Right renal pelvis (tissue), 4 donors: Measurements from ENCODE around the gene HP. TPM values are rescaled to one million over a fixed set of nuclear protein-coding genes. Genes with fewer than 3 reads are reported as not detected.
"Not testable (repeated sequence)": the region's sequence is repeated elsewhere in the genome, so short reads cannot be mapped to it uniquely, and the experiment has no call there.

ENCODE experiments used
- DNase-seq, 4 donors: peaks; one replicate each; pipeline ENCODE4 v3.0.0-alpha.2; 2013; ENCODE audit warnings: low read depth in 4 of 4, low spot score in 3 of 4, missing footprints in 1 of 4
- polyA plus RNA-seq, 4 donors: library from polyadenylated mRNA; unstranded; fragments of 120-200 nt; gene quantifications; one replicate each; pipeline ENCODE4 v1.2.1, GENCODE V29; 2013; ENCODE audit not compliant: insufficient read length in 4 of 4

HP gene, protein sequence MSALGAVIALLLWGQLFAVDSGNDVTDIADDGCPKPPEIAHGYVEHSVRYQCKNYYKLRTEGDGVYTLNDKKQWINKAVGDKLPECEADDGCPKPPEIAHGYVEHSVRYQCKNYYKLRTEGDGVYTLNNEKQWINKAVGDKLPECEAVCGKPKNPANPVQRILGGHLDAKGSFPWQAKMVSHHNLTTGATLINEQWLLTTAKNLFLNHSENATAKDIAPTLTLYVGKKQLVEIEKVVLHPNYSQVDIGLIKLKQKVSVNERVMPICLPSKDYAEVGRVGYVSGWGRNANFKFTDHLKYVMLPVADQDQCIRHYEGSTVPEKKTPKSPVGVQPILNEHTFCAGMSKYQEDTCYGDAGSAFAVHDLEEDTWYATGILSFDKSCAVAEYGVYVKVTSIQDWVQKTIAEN
- 1 to 10 TPM in 1 of 4 donors, under 1 TPM in 3; 0.37 to 1.3 (median 0.56) TPM for polyA plus RNA-seq

DNA sequence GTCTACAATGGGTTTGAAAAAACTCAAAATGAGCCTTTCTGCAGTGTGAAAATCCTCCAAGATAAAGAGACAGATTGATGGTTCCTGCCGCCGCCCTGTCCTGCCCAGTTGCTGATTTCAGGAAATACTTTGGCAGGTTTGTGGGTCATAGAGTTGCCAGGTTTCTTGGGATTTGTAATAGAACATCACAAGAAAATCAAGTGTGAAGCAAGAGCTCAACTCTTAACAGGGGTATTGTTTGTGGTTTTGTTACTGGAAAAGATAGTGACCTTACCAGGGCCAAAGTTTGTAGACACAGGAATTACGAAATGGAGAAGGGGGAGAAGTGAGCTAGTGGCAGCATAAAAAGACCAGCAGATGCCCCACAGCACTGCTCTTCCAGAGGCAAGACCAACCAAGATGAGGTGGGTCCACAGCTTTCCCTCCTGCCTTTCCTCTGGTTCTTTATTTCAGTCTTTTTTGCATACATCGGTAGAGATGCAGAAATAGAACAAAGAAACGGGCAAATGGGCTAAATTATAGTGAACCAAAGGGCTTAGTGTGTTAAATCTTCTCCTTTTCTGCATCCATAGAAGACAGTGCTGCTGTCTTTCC lies at the start of gene HP:
Gene HP, plus strand, starts transcription at position 252 of the 594 bp plus-strand sequence. Its CDS starts 148 bp downstream, at position 400.
- not testable (repeated sequence) for DNase-seq

DNA sequence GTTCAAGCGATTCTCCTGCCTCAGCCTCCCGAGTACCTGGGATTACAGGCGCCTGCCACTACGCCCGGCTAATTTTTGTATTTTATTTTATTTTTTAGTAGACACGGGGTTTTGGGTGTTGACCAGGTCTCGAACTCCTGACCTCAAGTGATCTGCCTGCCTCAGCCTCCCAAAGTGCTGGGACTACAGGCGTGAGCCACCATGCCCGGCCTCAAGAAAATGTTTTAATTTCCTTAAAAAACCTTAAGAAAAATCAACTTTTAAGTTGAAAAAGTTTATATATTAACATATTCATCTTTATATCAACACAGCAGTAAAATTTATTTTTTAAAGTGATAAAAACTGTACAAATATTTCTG lies 46.3 kb upstream of the HP start:
- not testable (repeated sequence) for DNase-seq

GRCh38 chr16:72008424-72009216 lies 45.7 kb upstream of the HP start, which contains the start of gene DHODH:
Gene DHODH, plus strand, starts transcription at chr16:72008744. Its CDS starts 21 bp downstream, at chr16:72008765.
- peak; percentile 86 to 93 (median 93) for DNase-seq

GRCh38 chr16:72009779-72010178 lies 44.5 kb upstream of the HP start:
- no peak for DNase-seq

DNA sequence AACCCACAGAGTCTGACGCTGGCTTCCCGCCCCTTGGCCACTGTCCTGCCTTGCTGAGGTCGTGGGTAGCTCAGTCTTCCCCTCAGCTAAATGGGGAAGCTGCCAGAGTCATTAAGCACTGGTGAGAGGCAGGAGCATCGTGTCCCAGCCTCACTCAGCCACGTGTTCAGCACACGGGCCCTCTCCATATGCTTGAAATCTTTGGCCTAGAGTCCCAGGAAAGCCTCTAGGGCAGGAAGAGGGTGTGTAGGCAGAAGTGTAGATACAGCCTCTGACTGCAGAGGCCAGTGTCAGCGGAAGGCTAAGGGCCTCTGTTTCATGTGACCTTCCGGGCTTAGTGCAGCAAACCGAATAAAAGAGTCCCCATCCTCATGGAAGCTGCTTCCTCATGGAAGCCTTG lies 41.7 kb upstream of the HP start:
- no peak for DNase-seq

GRCh38 chr16:72013389-72013788 lies 40.9 kb upstream of the HP start:
- DNase-seq: no peak

DNA sequence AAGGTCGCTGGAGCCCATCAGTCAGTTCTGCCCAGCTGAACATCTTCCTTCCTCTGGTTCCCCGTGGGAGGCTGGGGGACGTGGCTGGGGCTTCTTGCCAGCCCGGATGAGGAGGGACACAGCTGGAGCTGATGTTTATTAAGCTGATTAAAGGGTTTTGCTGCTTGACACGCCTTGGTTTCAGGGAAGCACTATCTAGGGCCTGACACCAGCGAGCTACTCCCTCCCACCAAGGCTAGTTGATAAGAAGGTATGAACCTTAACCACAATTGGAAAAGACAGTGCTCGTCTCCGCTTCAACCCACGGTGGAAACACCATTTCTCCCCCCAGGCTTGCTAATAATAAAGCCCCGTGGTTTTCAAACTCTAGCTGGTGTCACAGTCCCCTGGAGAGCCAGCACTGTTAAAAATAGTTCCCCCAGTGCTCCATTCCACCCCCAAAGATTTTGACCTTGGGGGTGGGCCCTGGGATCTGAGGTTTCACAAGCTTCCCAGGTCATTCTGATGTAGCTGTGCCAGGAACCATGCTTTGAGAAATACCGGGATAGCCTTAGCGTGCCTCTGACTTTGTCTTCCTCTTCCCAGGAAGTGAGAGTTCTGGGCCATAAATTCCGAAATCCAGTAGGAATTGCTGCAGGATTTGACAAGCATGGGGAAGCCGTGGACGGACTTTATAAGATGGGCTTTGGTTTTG lies 40.3 kb upstream of the HP start:
- DNase-seq: no peak

DNA sequence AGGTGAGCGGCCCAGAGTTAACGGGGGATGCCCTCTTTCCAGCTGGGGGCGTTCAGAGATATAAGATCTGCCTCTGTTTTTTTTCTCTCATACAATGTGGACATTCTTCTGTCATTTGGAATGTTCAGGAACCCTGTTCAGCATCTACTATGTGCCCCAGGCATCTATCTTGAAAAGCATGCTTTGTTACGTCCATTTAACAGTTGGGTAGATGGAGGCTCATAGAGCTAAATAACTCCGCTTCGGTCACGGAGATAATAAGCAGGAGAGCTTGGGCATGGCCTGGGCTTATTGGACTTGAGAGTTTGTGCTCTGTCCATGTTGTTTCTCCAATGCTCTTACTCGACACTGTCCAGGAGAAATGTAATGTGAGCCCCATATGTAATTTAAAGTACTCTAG lies 39.6 kb upstream of the HP start:
- DNase-seq: no peak

- DNase-seq: no peak
These were observed 39.2 kb upstream of the HP start for GRCh38 chr16:72015124-72015523.

DNA sequence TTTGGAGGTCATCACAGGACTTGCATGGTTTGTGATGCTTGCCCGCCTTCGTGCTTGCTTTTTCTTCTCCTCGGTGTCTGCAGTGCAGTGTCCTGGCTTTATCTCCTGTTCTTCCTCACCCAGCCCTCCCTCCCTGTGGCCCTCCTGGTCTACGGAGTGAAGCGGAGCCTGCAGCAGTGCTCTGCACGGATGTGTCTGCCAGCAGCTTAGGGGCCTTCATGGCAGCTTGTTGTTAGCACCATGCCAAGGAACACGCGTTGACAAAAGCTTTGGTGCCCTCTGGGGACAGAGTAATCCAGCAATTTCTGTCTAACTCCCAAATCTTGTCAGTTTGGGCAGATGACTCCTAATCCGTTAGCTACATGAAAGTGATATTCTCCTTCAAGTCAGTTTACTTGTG lies 35.8 kb upstream of the HP start:
- no peak for DNase-seq

GRCh38 chr16:72021043-72021442 lies 33.3 kb upstream of the HP start:
- DNase-seq: no peak

- no peak for DNase-seq
These were observed 32.2 kb upstream of the HP start for GRCh38 chr16:72022127-72022526.

GRCh38 chr16:72023962-72024361 lies 30.3 kb upstream of the HP start:
- DNase-seq: no peak

- DNase-seq: no peak
These were observed 29.4 kb upstream of the HP start for GRCh38 chr16:72024862-72025382.

GRCh38 chr16:72025404-72026114 lies 28.7 kb upstream of the HP start:
- no peak for DNase-seq

- DNase-seq: no peak
These were observed 26.5 kb upstream of the HP start for GRCh38 chr16:72027669-72028378.

GRCh38 chr16:72029567-72030271 lies 24.6 kb upstream of the HP start:
- DNase-seq: no peak

GRCh38 chr16:72033437-72033836 lies 20.9 kb upstream of the HP start:
- no peak for DNase-seq

- DNase-seq: no peak
These were observed 18.2 kb upstream of the HP start for GRCh38 chr16:72036098-72036497.
